ENCODE results near the gene SPECC1.

GRCh38 chr17:20187049-20187448, 177.9 kb downstream of the SPECC1 start:
- TF ChIP-seq CTCF (IDR thresholded peaks at IDR 0.05) (no peak), EP300 (IDR thresholded peaks at IDR 0.05) (no peak), POLR2A (IDR thresholded peaks at IDR 0.05) (no peak), POLR2AphosphoS5 (IDR thresholded peaks at IDR 0.05) (no peak)
